ENCODE measurements around the gene SH3BP5.

The SH3BP5 gene

DNA sequence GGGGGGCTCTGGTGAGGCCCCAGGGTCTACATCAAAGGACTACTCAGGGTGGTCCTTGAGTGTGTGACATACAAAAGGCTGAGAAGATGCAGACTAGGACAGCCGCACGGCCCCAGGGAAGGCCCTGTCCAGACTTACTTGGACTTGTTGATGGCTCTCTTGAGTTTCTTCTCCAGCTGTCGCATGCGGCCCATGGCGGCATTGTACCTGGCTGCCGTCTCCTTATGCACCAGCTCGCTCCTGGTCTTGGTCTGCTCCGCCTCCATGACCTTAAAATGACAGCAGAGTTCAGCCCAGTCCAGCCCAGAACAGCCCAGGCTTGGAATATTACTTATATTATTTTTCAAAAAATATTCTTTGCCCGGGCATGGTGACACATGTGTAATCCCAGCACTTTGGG lies 70.4 kb downstream of the SH3BP5 start:
- in situ Hi-C loops (cut with MboI; ENCODE audit: low sequenced_read_pairs), result loop anchor here (10.0 kb wide), 1 partner anchor 303 kb away; no protein-coding TSS in a partner anchor

DNA sequence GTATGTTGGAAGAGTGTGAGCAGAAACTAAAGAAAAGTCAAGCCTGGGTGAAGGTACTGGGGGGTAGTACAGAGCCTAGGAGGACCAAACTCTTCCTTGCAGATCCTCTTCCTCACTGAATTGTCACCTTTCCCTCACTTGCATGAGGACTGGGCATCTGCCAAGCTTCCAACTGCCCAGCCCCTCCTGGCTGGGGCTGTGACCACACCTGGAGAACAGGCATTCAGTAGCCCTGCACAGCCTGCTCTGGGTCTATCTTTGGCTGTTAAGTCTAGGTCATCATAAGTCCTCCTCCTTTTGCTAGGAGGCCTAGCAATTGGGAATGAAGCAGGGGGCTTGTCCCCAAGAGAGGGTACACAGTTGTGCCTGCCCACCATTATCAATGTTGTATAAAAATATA lies 71.1 kb downstream of the SH3BP5 start:
- in situ Hi-C loops (cut with MboI; ENCODE audit: low sequenced_read_pairs), result loop anchor here (10.0 kb wide), 1 partner anchor 304 kb away; no protein-coding TSS in a partner anchor

DNA sequence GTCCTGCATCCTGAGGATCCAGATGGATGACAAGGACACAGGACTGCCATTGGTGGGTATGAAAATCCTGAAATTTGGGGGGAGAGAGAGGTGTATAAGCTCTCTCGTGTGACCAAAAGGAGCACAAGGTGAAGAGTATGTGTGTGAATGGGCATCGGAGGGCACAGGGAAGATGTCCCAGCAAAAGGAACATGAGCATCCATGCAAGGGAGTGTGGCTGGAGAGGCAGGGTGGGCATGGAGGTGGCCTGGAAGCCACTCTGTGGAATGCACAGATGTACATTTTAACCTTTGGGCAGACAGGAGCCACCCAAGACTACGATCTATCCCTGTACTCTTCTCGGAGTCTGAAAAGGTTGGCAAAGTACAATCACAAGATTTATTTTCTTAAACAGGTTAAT lies 71.9 kb downstream of the SH3BP5 start:
- in situ Hi-C loops (cut with MboI; ENCODE audit: low sequenced_read_pairs), result loop anchor here (10.0 kb wide), 1 partner anchor 304 kb away; no protein-coding TSS in a partner anchor

DNA sequence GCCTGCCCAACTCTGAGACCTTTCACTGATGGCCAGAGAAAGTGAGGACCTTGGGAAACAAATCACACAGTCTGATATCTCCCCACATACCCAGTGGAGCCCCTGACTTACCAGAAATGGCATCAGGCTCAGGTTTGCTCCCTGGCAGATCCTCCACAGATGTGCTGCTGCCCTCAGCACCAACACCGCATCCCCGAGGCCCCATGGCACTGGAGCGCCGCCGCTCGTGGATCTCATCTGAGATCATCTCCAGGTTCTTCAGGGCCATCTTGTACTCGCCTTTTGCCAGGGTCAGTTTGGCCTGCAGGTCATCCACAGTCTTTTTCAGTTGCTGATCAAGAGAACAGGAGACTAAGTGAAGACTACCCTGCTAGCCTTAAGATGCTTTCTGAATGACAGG lies 73.7 kb downstream of the SH3BP5 start:
- in situ Hi-C loops (cut with MboI; ENCODE audit: low sequenced_read_pairs), result no loop called here

DNA sequence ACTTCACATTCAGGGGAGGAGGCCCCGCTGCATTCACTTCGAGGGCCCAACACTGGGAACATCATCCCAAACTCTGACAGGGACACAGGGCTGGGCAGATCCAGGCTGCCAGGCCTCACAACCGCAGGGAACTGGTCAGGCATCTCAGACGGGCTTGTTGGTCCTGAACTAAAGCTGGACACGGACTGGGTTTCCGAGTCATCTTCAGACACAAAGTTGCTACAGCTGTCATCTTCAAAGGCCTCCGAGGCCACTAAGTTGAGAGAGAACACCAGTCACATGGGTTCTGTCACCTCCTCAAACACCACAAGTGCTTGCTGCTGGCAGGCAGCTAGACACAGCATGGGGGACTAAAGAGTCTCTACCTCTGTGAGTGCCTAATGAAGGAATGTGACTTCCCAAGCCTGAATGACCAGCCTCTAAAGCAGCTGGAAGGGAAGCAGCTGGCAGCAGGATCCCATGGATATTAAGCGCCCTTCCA lies 75.5 kb downstream of the SH3BP5 start:
- in situ Hi-C loops (cut with MboI; ENCODE audit: low sequenced_read_pairs), result no loop called here

DNA sequence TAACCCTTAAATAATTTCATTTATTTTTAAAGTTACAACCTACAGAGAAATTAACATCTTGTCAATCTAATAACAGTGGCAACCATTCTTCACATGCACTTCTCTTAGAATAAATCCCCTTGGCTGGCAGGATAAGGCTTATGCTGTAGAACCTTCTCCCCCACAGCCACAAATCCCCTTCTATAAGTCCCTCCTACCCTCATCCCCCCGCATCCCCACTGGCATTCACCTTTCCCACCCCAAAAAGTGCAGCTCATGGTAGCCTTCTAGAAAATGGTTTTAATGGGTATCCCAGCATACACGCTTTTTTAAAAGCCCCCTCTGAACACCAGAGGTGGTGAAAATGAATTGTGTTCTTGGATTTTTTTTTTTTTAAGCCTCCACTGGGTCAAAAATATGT lies 77.2 kb downstream of the SH3BP5 start:
- in situ Hi-C loops (cut with MboI; ENCODE audit: low sequenced_read_pairs), result no loop called here

DNA sequence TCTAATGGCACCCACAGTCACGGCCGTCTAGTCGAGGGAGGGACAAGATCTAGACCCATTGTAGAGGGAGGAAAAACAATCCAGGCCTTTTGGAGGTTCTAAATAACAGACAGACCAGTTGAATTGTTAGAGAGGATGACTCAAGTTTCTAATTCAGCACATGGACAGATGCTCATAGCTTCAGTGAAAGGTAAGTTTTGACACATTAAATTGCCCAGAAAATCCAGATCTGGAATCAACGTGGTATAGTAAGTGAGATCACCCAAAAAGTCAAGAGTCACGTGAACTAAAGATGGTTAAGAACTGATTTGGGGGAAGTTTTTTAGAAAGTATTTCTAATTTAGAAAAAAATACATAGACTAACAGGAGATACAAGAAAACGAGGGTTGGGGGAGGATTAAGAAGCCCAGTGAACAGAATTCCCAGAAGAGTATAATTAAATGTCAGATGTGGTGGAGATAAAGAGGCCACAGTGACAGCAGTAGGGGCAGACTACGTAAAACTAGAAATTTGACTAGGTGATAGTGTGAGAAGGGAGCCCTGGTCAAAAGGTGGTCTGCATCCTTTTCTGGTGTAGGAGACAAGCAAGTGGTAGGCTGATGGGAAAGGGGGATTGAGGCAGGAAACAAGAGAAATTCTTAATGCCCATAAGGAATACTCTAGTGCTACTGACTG lies 79.2 kb downstream of the SH3BP5 start:
- in situ Hi-C loops (cut with MboI; ENCODE audit: low sequenced_read_pairs), result no loop called here

DNA sequence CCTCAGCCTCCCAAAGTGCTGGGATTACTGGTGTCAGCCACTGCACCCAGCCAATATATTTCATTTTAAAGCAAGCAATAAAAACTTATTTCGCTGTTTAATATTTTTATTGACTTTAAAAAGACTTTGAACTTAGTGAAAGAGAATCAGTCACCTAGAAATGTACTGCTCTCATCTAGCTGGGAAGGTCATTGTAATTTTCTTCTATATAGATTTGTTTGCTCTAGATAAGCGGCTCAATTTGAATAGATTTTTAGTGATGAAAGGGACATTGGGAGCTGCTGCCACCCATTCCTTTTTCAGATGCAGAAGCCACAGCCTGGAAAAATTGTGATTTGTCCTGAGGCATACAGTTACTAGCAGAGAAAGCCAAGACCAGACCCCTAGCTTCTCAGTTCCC lies 86.2 kb downstream of the SH3BP5 start:
- in situ Hi-C loops (cut with MboI; ENCODE audit: low sequenced_read_pairs), result no loop called here

DNA sequence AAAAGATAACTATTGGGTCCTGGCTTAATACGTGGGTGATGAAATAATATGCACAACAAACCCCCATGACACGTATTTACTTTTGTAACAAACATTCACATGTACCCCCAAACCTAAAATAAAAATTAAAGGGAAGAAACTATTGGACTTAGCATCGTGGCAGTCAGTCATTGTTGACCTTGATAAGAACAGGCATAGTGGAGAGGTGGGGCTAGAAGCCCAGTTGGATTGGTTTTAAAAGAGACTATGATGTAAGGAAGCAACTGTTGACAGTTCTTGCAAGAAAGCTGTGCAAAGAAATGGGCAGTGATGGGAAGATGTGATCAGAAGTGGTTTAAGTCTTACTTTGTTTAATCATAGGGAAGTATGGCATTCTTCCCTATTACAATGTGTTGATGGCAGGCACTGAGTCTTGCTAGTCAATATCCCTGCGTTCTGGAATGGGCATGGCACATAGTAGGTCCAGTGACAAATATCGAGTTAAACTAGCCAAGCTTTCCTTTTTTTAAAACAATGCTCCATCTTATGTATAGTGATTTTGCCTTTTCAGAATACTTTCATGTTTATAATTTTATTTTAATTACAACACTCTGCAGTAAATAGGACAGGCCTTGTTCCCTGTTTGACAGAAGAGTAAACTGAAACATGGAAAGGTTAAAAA lies 88.4 kb downstream of the SH3BP5 start:
- in situ Hi-C loops (cut with MboI; ENCODE audit: low sequenced_read_pairs), result no loop called here

DNA sequence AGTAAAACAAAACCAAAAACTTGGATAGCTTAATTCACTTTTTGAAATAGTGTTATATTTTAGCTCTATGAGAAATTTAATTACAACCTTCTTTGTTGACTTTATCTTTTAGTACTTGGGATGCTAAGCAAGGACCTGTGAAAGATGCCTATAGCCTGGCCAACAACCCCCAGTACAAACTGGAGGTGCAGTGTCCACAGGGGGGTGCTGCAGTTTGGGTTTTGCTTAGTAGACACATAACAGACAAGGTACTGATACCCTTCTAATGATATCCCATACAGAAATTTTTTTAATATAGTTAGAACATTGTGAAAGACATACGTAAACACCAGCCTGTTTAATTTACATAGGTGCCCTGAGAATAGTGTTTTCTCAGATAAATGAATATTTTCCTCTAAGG lies 91.0 kb downstream of the SH3BP5 start:
- in situ Hi-C loops (cut with MboI; ENCODE audit: low sequenced_read_pairs), result no loop called here

DNA sequence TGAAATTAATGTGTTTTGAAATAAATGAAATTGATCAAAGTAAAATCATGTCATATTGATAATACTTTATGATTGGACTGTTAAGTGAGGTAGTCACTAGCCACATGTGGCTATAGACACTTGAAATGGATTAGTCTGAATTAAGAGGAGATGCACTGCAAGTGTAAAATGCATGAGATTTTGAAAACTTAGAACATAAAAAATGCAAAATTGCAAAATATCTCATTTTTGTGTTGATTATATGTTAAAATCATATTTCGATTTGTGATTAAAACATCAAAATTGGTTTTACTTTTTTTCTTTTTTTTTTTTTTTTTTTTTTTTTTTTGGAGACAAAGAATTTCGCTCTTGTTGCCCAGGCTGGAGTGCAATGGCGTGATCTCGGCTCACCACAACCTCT lies 103.1 kb downstream of the SH3BP5 start:
- in situ Hi-C loops (cut with MboI; ENCODE audit: low sequenced_read_pairs), result no loop called here

DNA sequence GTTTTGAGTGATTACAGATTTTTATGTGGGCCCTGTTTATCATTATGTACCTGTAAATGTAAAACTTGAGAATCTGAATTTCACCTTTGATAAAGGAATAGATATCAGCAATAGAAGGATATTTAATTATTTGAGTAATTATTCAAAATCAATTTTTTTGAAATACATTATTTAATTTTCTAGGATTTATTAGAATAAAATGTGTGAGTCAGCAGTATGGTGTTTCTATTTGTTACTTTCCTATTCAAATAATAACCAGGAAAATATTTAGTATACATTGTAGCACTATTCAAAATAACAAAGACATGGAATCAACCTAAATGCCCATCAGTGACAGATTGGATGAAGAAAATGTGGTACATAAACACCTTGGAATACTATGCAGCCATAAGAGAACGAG lies 104.2 kb downstream of the SH3BP5 start:
- in situ Hi-C loops (cut with MboI; ENCODE audit: low sequenced_read_pairs), result no loop called here

DNA sequence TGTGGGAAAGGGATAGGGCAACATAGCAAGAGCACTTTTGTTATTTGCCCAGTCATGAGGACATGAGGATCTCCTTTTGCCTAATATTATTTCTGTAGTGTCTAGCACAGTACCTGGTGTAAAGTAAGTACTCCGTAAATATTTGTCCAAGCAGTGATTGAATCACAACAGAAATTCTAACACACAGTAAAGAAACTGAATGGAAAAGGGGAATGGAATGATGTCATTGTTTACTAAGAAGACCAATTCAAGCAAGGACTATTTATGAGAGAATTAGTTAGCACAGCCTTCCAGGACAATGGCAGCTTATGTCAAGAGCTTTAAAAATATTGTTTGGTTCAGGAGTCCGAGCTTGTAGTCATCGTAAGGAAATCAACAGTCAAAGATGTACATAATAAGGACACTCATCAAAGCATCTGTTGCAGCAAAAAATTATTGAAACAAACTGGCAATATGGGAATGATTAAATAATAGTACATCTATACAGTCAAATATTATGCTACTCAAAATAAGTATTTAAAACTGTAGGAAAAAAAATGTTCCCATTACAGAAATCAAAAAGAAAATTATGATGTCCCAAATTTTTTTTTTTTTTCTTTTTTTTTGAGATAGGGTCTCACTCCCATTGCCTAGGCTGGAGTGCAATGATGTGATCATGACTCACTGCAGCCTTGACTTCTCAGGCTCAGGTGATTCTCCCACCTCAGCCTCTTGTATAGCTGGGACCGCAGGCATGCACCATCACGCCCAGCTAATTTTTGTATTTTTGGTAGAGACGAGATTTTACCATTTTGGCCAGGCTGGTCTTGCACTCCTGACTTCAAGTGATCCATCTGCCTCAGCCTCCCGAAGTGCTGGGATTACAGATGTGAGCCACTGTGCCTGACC lies 108.5 kb downstream of the SH3BP5 start:
- in situ Hi-C loops (cut with MboI; ENCODE audit: low sequenced_read_pairs), result no loop called here

DNA sequence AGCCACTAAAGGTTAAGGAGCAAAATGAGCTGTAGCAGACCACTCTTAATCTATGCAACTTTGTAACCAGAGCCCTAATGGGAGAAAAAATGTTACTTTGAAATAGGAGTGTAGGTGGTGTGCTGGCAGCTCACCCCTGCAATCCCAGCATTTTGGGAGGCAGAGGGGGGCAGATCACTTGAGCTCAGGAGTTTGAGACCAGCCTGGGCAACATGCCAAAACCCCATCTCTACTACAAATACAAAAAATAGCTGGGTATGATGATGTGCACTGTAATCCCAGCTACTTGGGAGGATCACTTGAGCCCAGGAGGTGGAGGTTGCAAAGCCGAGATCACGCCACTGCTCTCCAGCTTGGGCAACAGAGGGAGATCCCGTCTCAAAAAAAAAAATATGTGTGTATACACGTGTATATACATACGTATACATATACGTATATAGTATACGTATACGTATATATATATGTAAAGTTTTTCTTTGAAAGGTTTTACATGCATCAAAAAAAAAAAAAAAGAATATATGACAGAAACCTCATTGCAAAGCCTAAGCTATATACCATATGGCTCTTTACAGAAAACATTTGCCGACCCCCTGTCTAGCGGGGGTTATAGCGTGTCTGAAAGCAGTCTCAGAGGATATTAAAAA lies 110.7 kb downstream of the SH3BP5 start:
- in situ Hi-C loops (cut with MboI; ENCODE audit: low sequenced_read_pairs), result no loop called here

DNA sequence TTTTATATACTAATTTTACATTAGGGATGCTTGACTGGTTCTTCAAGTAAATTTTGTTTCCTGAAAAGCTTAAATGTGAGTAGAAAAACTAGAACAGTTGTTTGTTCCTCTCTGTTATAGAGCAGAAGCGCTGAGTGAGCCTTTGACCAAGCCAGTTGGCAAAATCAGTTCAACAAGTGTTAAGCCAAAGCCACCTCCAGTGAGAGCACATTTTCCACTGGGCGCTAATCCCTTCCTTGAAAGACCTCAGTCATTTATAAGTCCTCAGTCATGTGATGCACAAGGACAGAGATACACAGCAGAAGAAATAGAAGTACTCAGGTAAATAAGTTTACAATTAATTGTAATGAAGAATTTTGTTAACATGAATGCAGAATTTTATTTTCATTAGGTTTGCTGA lies 111.7 kb downstream of the SH3BP5 start:
- in situ Hi-C loops (cut with MboI; ENCODE audit: low sequenced_read_pairs), result no loop called here

DNA sequence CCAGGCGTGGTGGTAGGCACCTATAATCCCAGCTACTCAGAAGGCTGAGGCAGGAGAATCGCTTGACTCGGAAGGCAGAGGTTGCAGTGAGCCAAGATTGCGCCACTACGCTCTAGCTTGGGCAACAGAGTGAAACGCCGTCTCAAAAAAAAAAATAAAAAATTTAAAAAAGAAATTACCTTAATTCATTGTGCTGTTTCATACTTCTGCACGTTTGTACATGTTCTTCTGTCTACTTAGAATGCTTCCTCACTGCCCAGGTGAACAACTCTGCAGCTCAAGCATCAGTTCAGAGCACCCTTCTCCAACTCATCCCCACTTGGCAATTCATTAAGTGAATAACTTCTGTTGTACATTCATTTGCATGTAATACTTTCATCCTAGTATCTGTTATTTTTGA lies 112.3 kb downstream of the SH3BP5 start:
- in situ Hi-C loops (cut with MboI; ENCODE audit: low sequenced_read_pairs), result no loop called here

DNA sequence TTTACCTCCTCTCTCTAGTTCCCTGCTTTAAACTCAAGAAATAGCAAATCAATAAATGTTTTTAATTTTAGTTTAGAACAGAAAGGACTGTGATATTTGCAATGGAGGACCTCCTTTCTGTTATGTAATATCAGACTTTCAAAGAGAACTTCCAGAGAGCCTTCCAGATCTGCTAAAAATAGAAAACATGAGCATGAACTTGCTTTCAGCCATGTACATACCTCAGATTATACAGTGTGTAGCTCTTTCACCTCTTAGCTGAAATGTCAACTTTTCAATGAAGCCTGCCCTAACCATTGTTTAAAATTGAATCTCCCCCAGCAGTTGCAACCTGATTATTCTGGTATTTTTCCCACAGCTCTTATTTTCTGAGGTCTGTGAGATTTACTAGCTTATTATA lies 113.7 kb downstream of the SH3BP5 start:
- in situ Hi-C loops (cut with MboI; ENCODE audit: low sequenced_read_pairs), result no loop called here

DNA sequence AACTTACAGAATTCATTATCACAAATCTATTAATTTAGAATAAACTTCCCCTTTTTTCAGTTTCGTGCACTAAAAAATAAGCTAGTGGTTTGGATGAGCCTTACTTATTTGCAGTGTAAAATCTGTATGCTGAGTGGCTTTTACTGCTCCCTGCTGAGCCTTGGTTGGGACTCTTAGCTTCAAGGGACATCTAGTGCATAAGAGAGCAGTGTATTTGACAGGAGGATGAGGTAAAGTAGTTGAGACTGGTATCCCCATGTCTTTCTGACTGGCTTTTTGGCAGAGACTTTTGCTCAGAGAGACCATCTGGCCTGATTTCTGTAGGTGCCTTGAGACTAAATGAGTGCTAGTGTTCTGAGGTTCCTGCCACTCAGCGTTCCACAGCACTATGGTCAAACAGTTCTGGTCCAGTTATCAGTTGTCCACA lies 114.5 kb downstream of the SH3BP5 start:
- in situ Hi-C loops (cut with MboI; ENCODE audit: low sequenced_read_pairs), result no loop called here

DNA sequence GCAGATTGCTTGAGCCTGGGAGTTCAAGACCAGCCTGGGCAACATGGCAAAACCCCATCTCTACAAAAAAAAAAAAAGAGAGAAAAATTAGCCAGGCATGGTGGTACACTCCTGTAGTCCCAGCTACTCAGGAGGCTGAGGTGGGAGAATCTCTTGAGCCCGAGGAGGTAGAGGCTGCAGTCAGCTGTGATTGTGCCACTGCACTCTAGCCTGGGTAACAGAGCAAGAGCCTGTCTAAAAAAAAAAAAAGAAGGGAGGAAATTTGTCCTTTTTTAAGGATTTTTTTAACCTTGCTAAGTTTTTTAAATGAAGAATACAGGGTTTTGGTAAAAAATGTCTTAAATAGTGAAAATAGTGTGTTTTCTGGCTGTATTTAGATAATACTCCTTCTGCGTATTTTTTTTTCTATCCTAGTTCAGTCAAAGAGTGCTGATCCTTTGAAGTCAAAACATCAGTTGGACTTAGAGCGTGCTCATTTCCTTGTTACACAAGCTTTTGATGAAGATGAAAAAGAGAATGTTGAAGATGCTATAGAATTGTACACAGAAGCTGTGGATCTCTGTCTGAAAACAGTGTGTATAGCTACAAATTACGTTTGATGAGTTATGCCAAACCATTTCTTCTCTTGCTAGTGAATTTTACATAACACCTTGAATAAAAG lies 115.2 kb downstream of the SH3BP5 start:
- in situ Hi-C loops (cut with MboI; ENCODE audit: low sequenced_read_pairs), result no loop called here

DNA sequence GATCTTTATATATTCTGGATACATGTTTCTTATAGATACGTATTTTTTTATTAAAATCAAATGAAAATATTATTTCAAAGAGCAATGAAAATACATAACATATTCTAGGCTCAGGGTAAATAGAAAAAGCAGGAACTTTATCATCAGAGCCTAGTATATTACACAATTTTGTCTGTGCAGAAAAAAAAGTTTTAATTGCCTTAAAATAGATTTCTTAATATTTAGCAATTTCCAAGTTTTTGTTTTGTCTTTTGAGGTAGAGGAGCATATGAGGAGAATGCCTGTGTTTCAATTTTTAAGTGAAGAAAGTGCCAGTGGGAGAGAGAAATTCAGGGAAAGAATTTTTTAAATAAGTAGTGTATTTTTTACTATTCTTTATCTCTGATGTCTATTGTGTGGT lies 115.9 kb downstream of the SH3BP5 start:
- in situ Hi-C loops (cut with MboI; ENCODE audit: low sequenced_read_pairs), result no loop called here

DNA sequence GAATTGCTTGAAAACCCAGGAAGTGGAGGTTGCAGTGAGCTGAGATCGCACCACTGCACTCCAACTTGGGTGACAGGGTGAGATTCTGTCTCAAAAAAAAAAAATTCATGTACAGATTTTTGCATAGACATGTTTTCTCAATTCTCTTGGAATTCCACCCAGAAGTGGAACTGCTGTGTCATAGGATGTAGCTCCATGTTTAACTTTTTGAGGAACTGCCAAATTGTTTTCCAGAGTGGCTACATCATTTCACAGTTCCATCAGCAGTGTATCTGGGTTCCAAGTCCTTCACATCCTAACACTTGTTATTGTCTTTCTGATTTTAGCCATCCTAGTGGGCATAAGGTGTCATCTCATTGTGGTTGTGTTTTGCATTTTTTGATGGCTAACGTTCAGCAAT lies 116.4 kb downstream of the SH3BP5 start:
- in situ Hi-C loops (cut with MboI; ENCODE audit: low sequenced_read_pairs), result no loop called here
